ENCODE data around the gene DIS3L.
"Not testable (repeated sequence)": the region's sequence is repeated elsewhere in the genome, so short reads cannot be mapped to it uniquely, and the experiment has no call there.

Gene DIS3L

DNA sequence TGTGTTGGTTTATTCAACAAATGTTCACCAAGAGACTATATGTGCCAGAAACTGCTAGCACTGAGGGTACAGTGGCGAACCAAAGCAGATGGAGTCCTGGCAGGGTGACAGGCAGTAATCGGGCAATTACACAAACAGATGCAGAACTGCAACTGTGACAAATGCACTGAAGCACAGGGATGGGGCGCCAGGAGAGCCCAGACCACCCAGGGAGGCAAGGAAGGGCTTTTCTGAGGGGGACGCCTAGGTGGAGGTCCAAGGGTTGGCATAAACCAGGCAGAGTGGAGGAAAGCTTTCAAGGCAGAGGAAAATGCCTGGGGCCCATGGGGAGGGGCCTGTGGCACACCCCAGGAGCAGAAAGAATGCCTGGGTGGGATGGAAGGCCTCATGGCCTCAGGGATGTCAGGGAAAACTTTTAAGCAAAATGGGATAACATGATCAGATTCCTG is 5.5 kb downstream of the DIS3L start:
- no peak overlapping the region for H3K27ac ChIP-seq
- H3K9ac ChIP-seq = no peak overlapping the region
- no peaks in the 10 kb centered on the region for H3K9me3 ChIP-seq (ENCODE audit: control insufficient read depth, low read length)
- no peak overlapping the region for H3K4me2 ChIP-seq (ENCODE audit: low read length)
- TF ChIP-seq CTCF (IDR thresholded peaks at IDR 0.05) = no peak
- no peak overlapping the region for H3K4me3 ChIP-seq (ENCODE audit: low read depth, low read length)
- no peaks in the 10 kb centered on the region for H3K36me3 ChIP-seq (ENCODE audit: control insufficient read depth, insufficient read depth, low read length)
- no peak overlapping the region for H2AFZ ChIP-seq
- no peaks in the 10 kb centered on the region for H3K27me3 ChIP-seq (ENCODE audit: control insufficient read depth, insufficient read depth, low read length)
- peaks cover 5% of the 10 kb centered on the region for H3K4me1 ChIP-seq
- H3K79me2 ChIP-seq = peaks cover 3% of the 10 kb centered on the region

DNA sequence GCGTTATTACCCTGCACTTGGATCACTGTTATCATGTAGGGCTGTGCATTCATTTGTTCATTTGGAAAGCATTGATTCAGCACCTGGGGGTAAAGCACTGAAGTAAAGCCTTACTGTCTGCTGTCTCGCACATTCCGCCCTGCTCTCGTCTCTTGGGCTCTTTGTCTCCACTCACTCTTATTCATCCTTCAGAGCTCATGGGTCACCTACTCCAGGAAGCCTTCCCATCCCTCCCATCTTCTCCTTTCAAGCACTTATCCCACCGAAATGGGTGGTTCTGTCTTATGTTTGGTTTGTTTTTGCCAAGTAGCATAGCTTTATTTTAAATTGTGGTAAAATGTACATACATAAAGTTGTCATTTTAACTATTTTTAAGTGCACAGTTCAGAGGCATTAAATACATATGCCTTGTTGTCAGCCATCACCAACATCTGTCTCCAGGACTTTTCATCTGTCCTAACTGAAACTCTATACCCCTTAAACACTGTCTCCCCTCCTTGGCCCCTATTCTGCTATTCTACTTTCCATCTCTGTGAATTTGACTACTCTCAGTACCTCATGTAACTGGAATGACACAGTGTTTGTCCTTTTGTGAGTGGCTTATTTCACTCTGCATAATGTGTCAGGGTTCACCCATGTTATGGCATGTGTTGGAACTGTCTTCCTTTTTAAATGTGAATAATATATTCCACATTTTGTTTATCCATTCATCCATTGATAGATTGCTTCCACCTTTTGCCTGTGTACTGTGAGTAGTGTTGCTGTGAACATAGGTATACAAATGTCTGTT is 9.3 kb downstream of the DIS3L start:
- no peak overlapping the region for H3K4me3 ChIP-seq (ENCODE audit: low read depth, low read length)
- H3K9me3 ChIP-seq (ENCODE audit: control insufficient read depth, low read length) = no peaks in the 10 kb centered on the region
- H3K4me2 ChIP-seq (ENCODE audit: low read length) = no peak overlapping the region
- no peak for TF ChIP-seq CTCF (IDR thresholded peaks at IDR 0.05)
- H3K36me3 ChIP-seq (ENCODE audit: control insufficient read depth, insufficient read depth, low read length) = no peaks in the 10 kb centered on the region
- no peak overlapping the region for H2AFZ ChIP-seq
- H3K27ac ChIP-seq = no peak overlapping the region
- H3K4me1 ChIP-seq = no peaks in the 10 kb centered on the region
- no peaks in the 10 kb centered on the region for H3K27me3 ChIP-seq (ENCODE audit: control insufficient read depth, insufficient read depth, low read length)
- H3K9ac ChIP-seq = no peak overlapping the region
- H3K79me2 ChIP-seq = peaks cover 1% of the 10 kb centered on the region

DNA sequence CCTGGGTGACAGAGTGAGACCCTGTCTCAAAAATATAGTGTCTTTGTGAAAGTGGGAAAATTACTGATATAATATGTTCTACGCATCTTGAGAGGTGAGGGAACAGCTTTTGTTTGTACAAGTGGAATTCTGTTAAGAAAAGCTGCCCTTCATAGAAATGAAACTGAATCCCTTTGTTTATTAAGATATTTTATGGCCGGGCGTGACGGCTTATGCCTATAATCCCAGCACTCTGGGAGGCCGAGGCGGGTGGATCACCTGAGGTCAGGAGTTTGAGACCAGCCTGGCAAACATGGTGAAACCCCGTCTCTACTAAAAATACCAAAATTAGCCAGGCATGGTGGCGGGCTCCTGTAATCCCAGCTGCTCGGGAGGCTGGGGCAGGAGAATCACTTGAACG is 11.1 kb downstream of the DIS3L start:
- not testable (repeated sequence) for H3K27me3 ChIP-seq (ENCODE audit: control insufficient read depth, insufficient read depth, low read length); H3K27ac ChIP-seq; H2AFZ ChIP-seq; H3K4me1 ChIP-seq; H3K79me2 ChIP-seq; H3K4me2 ChIP-seq (ENCODE audit: low read length); H3K4me3 ChIP-seq (ENCODE audit: low read depth, low read length); H3K9me3 ChIP-seq (ENCODE audit: control insufficient read depth, low read length); H3K9ac ChIP-seq; H3K36me3 ChIP-seq (ENCODE audit: control insufficient read depth, insufficient read depth, low read length)

- Histone ChIP-seq H3K79me2 (no peaks in the 10 kb centered on the region), H3K9ac (no peak overlapping the region), H3K4me2 (ENCODE audit: low read length) (no peak overlapping the region), H3K4me1 (no peaks in the 10 kb centered on the region), H2AFZ (no peak overlapping the region), H3K27ac (no peak overlapping the region), H3K27me3 (ENCODE audit: control insufficient read depth, insufficient read depth, low read length) (no peaks in the 10 kb centered on the region), H3K36me3 (ENCODE audit: control insufficient read depth, insufficient read depth, low read length) (no peaks in the 10 kb centered on the region), H3K4me3 (ENCODE audit: low read depth, low read length) (no peak overlapping the region), H3K9me3 (ENCODE audit: control insufficient read depth, low read length) (no peaks in the 10 kb centered on the region)
- no peak for TF ChIP-seq CTCF (IDR thresholded peaks at IDR 0.05)
These were observed 13.0 kb downstream of the DIS3L start for GRCh38 chr15:66306381-66306780.

GRCh38 chr15:66308531-66308930 is 15.2 kb downstream of the DIS3L start:
- H3K4me2 ChIP-seq (ENCODE audit: low read length) = no peak overlapping the region
- no peaks in the 10 kb centered on the region for H3K27me3 ChIP-seq (ENCODE audit: control insufficient read depth, insufficient read depth, low read length)
- H3K9me3 ChIP-seq (ENCODE audit: control insufficient read depth, low read length) = no peaks in the 10 kb centered on the region
- H3K27ac ChIP-seq = no peak overlapping the region
- H3K9ac ChIP-seq = no peak overlapping the region
- no peak overlapping the region for H2AFZ ChIP-seq
- H3K4me1 ChIP-seq = no peaks in the 10 kb centered on the region
- H3K36me3 ChIP-seq (ENCODE audit: control insufficient read depth, insufficient read depth, low read length) = no peaks in the 10 kb centered on the region
- H3K79me2 ChIP-seq = no peaks in the 10 kb centered on the region
- no peak overlapping the region for H3K4me3 ChIP-seq (ENCODE audit: low read depth, low read length)
- no peak for TF ChIP-seq CTCF (IDR thresholded peaks at IDR 0.05)

All from parathyroid adenoma (tissue), 2 donors.